ENCODE results near the gene KCNA5. TPM values are rescaled to one million over a fixed set of nuclear protein-coding genes. Genes with fewer than 3 reads are reported as not detected.

The KCNA5 gene
- total RNA-seq, 4 donors from 2014 or later = 0.51 to 4.8 (median 2.7) TPM; not detected in 1

- Histone ChIP-seq H3K4me3 (no peak overlapping the region), H3K27ac (no peak overlapping the region), H3K36me3 (no peaks in the 10 kb centered on the region), H3K4me1 (no peaks in the 10 kb centered on the region), H3K27me3 (no peaks in the 10 kb centered on the region), H3K9me3 (no peaks in the 10 kb centered on the region)
- DNase-seq = no peak
- intact Hi-C loops (cut with DNase I; ENCODE audit: low total_unique reads) = no loop called here
- no peak for TF ChIP-seq CTCF (IDR thresholded peaks at IDR 0.05)
- no peak for TF ChIP-seq POLR2A (IDR thresholded peaks at IDR 0.05)
Measured at GRCh38 chr12:5066251-5066650, 22.6 kb downstream of the KCNA5 start.

GRCh38 chr12:5068126-5068525 lies 24.4 kb downstream of the KCNA5 start:
- TF ChIP-seq CTCF (IDR thresholded peaks at IDR 0.05) (no peak), POLR2A (IDR thresholded peaks at IDR 0.05) (no peak)
- Histone ChIP-seq H3K4me3 (no peak overlapping the region), H3K27me3 (no peaks in the 10 kb centered on the region), H3K36me3 (no peaks in the 10 kb centered on the region), H3K9me3 (no peaks in the 10 kb centered on the region), H3K27ac (no peak overlapping the region), H3K4me1 (no peaks in the 10 kb centered on the region)
- no peak for DNase-seq
- intact Hi-C loops (cut with DNase I; ENCODE audit: low total_unique reads) = no loop called here

- Histone ChIP-seq H3K27me3 (no peaks in the 10 kb centered on the region), H3K9me3 (no peaks in the 10 kb centered on the region), H3K4me1 (no peaks in the 10 kb centered on the region), H3K4me3 (no peak overlapping the region), H3K36me3 (no peaks in the 10 kb centered on the region), H3K27ac (no peak overlapping the region)
- intact Hi-C loops (cut with DNase I; ENCODE audit: low total_unique reads) = no loop called here
- TF ChIP-seq CTCF (IDR thresholded peaks at IDR 0.05) = no peak
- TF ChIP-seq POLR2A (IDR thresholded peaks at IDR 0.05) = no peak
- DNase-seq = no peak
Measured at GRCh38 chr12:5068619-5069018, 24.9 kb downstream of the KCNA5 start.

GRCh38 chr12:5070090-5070489 lies 26.4 kb downstream of the KCNA5 start:
- TF ChIP-seq POLR2A (IDR thresholded peaks at IDR 0.05) (no peak), CTCF (IDR thresholded peaks at IDR 0.05) (no peak)
- no peak overlapping the region for H3K4me3 ChIP-seq
- intact Hi-C loops (cut with DNase I; ENCODE audit: low total_unique reads) = no loop called here
- H3K27me3 ChIP-seq = no peaks in the 10 kb centered on the region
- H3K36me3 ChIP-seq = no peaks in the 10 kb centered on the region
- DNase-seq = no peak
- H3K4me1 ChIP-seq = no peaks in the 10 kb centered on the region
- no peaks in the 10 kb centered on the region for H3K9me3 ChIP-seq
- H3K27ac ChIP-seq = no peak overlapping the region

- Histone ChIP-seq H3K9me3 (no peaks in the 10 kb centered on the region), H3K36me3 (no peaks in the 10 kb centered on the region), H3K4me1 (no peaks in the 10 kb centered on the region), H3K27me3 (no peaks in the 10 kb centered on the region), H3K27ac (no peak overlapping the region), H3K4me3 (no peak overlapping the region)
- TF ChIP-seq CTCF (IDR thresholded peaks at IDR 0.05) (no peak), POLR2A (IDR thresholded peaks at IDR 0.05) (no peak)
- DNase-seq = no peak
- intact Hi-C loops (cut with DNase I; ENCODE audit: low total_unique reads) = no loop called here
Measured at GRCh38 chr12:5071496-5071895, 27.8 kb downstream of the KCNA5 start.

Data from uterus (tissue), 4 donors.